GM21723 (cell line): ENCODE results near the gene CHN1.

Experiments used
- ATAC-seq: cut with Tn5 transposase; IDR thresholded peaks from one replicate; pipeline ENCODE4 v1.9.1; 2021; ENCODE audit warnings: mild to moderate bottlenecking, moderate library complexity; ENCODE audit not compliant: unreplicated experiment

CHN1 gene

DNA sequence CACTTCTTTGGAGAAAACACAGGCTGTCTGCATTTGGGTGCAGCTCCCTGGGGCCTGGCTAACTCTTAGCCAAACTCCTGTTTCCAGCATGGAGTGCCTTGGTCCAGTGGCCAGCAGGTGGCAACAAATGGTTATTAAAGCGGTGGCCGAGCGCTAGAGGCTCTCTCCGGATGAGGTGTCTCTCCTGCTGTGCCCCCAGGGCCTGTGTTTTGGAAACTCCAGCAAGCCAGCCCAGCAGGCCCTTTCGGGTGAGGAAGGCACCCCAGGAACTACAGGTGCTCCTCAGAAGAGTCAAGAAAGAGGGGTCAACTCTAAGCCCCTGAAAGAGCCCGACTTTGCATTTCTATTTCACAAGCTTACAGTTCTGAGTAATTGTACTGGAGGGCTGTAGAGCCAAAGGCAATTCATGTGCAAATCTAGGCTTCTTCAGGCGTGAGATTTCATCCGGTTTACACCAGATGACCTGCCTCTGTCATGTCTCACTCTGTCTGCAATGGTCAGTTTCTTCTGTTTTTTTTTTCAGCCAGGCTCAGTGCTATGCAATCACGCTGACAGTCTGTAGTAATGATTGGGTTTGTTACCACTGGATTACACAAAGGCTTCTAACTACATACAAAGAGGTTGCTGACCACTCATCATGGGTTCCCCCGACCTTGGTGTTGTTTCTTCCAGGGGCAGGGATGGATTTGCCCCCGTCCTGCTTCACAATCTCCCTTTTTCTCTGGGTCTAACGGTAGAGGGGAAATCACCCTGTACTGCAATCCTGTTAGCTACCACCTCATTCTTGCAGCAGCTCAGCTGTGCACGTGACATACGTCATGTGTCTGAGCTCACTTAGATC lies 233.3 kb downstream of the CHN1 start:
- ATAC-seq, result peak; percentile 73

DNA sequence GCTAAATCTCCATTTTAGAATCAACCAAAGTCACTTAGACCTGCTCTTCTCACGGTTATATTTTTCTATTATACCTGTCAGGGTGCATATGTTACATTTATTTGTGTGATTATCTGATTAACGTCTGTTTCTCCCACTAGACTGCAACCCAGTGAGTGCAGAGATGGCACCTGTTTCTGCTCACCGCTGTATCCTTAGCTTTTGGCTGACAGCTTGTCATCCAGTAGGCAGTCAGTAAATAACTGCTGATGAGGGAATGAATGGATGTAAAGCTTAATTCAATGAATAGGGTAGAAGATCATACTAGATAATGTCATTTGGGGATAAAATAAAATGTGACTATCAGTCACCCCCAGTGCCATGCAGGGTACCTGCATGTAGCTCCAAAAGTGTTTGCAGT lies 234.0 kb downstream of the CHN1 start:
- ATAC-seq, result no peak

DNA sequence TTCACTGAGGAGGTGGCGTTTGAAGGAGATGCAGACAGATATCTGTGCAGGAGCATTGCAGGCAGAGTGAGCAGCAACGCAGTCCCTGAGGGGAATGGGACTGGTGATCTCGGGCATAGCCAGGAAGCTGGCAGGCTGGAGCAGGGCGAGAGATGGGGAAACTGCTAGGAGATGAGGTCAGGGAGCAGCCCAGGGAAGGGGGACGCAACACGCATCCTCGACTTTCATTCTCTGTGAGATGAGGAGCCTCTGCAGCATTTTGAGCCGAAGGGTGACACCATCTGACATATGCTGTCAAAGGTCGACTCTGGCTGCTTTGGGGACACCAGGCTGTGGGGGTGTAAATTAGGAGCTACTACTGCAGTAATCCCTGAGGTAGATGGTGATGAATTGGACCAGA lies 236.6 kb downstream of the CHN1 start:
- ATAC-seq, result no peak

DNA sequence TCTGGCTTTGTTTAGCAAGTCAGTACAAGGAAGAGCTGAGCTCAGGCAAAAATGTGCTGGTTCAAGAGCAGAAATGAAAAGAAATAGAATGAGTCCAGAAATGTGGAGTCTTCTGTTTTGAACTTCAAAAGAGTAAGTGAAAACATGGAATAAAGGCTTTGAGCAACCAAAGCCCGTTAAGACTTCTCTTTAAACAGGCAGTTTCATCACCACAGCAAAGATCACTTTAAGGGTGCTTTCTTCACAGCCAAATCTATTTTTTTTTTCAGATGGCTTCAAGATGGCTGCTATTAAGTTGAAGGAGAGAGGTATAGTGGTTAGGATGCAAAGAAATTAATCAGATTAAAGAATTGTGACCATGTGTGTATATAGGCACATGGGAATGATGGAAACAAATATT lies 238.9 kb downstream of the CHN1 start:
- ATAC-seq, result no peak

DNA sequence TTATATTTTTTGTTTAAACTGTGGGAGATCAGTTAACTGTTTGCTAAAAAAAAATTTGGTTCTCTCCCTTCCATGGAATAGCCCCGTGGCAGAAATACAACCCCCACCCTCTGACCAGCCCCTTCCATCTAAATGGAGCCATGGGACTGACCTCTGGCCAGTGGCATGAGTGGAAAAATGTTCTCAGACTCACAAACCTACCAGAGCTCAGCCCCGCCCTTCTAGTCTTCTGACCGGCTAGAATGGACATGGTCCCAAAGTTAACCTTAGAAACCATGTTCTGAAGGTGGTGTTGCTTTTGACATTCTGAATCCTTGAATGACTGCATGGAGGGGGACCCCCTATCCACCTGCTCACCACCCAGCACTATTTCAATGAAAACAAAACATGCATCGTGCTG lies 239.6 kb downstream of the CHN1 start:
- ATAC-seq, result no peak

DNA sequence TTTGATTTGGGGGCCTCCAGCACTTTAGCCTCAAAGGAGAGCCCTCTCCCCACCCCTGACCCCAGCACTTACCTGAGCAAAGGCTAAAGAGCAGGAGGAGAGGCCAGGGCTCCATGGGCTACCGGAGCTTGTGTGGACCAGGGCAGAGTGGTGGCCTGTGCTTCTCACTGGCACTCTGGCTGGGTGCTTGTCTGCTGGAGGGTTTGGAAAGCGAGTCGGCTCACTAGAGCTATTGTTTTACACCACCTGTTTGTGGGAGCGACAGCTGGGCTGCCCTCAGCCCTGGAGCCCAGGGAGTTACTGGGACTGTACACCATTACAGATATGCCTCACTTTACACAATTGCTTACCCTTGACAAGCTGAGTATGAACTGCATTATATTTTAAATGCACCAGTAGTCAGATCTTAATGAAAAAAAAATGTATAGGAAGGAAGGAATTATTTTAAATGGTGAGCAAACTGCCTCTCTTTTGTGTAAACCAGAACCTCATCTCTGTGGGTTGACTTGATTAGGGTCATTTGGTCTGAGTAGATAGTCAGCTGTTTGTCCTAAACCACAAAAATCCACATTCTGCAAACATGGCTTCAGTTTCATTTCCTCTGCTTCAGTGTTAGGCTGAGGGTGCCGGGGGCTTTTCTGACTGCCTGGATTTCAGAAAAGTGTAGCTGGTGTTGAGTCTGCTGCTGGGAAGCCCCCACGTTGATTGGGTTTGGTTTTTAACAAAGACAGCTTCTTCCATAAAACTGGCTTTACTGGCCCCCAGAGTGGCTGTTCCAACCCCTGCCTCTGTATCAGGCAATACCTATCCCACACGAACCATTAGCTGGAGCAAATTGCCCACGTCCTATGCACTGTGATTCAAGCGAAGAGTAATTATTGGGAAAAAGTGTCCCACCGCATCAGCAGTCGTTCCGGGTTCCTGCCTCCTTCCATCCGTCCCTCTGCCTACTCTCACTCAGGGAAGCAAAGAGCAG lies 240.6 kb downstream of the CHN1 start, which contains the start of gene CHRNA1:
CHRNA1 (minus strand) TSS at position 193 of the 976 bp plus-strand sequence; CDS start at position 115, 78 bp downstream.
- no peak for ATAC-seq

DNA sequence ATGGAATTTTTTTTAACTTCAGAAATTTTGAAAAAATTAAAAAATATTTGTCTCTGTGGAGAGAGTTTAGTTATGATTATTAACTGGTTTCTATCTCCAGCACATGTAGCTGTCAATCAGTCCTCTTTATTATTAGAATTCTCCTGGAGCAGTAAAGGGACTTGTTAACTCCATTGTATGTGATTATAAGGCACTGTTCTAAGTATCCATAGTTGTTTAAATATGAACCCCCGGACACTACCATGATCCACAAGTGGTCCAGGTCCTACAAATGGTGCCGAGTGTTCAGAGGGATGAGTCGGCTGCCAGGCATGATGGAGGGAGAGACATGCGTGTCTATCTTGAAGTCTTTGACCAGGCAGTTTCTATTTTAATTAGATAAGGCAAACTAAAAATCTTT lies 241.4 kb downstream of the CHN1 start:
- no peak for ATAC-seq

DNA sequence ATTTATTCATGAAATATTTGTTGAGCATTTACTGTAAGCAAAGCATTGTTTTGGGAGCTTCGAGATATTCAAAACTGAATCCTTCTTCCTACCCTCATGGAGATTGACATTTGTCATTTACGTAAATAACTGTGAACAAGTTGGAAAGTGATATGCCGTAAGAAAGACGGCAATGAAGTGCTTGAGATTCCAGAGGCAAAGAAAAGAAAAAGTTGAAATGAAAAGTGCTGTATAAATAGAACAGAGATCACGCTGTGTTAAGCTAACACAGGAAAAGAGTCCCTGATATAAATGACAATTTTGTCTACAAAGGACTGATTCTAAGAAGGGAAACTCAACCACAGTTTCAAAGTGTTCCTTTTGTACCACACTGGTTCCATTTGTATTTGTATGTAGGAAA lies 242.7 kb downstream of the CHN1 start:
- ATAC-seq, result no peak

DNA sequence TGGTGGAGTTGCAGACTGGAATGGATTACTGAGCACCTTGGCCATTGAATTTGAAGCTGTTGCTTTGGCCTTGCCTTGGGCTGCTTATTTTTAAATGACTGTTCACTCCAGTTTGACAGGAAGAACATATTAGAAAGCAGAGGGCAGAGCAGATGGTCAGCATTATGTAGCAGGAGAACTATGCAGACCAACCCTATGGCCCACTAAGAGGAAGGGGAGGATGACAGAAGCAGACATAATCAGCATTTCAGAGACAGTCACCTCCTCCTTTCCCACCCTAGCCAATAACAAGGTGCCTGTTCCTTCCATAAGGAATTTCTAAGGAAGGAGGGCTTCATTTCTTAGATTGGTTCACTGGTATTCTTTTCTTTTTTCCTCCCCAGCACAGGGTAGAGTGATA lies 243.3 kb downstream of the CHN1 start:
- ATAC-seq, result no peak

DNA sequence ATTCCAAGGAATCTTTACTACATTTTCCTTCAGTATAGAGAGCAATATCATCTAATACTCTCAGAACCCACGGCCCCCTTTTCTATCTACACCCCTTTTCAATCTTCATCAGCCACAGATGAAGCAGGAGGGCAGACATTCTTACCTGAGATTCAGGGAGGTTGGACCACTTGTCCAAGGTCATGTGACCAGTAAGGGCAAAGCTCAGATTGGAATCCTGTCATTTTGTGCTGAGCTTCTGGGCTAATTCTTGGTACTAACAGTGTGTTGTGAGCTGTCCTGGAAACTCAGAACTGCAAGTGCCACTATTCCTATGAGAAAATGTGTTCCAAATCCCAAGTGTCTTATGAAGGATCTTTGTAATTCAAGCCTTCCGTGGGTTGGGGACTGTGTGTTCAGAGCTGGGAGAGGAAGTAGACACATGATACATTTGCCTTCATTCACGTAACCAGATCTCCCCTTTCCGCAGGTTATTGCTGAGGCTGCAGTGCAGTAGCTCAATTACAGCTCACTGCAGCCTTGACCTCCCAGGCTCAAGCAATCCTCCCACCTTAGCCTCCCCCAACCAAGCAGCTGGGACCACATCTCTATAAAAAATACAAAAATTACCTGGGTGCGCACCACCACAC lies 244.2 kb downstream of the CHN1 start:
- ATAC-seq, result no peak

DNA sequence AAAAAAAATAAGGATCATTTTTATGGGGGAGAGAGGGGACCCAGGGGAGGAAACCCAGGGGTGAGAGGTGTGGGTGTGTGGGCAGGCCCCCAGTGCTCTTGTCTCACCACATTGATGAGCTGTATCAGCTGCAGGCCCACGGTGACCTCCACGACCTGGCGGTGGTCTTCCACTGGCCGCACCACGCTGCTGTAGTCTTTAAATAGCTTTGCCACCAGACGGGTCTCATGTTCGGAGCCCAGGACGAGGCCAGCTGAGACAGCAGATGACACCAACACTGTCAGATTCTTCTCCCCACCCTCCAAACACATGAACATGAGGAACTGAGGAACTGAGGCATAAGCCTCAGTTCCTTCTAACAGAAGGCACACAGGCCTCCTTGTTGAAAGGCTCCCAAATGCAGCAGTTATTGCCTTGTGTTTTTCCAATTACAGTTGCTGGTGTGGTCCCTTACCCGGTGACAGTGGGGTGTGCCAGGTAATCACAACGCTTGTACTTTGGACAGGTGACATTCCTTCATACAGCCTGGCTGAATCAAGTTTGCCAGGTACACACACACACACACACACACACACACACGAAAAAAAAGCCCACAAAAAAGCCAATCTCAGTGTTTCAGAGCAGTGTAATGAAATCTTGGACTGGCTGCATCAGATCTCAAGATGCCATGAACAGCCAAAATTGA lies 245.7 kb downstream of the CHN1 start:
- no peak for ATAC-seq

DNA sequence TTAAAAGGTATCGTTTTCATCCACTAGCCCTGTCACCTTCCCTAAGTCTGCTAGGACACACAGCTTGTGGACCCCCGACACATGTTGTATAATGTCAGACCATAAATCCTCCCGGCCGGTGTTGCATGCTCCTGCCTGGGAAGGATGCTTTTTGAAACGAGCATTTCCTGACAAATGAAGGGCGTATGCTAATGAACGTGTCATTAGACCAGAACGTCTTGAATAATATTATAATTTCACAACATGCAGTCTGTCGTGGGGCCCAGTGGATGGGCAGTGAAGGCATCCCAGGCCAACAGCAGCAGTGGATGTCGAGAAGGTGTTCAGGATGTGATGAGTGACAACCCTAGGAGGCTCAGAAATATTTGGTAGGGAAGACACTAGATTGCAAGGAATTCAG lies 248.4 kb downstream of the CHN1 start:
- ATAC-seq, result no peak

DNA sequence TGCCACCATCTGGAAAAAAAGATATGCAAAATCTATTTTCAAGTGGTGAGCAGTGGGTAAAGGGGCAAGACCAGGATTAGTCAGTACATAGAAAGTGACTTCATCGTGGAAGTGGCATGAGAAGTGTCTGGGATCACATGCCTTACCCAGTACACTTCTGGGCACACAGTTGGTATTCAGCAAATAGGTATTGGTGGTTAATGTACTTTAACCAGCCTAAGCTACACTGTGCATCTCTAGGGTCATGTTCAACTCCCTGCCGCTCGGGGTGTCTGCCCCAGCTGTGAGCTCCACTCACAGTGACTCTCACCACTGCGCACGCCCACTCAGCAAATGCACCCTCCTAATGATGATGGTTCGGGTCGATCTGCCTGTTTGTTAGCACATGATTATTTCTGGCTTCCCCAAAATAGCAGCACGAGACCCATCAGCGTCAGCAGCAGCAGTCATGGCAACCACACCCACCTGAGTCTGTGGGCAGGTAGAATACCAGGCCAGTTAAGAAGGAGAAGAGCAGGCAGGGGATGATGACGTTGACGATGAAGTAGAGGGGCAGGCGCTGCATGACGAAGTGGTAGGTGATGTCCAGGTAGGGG lies 252.0 kb downstream of the CHN1 start:
- ATAC-seq, result no peak

DNA sequence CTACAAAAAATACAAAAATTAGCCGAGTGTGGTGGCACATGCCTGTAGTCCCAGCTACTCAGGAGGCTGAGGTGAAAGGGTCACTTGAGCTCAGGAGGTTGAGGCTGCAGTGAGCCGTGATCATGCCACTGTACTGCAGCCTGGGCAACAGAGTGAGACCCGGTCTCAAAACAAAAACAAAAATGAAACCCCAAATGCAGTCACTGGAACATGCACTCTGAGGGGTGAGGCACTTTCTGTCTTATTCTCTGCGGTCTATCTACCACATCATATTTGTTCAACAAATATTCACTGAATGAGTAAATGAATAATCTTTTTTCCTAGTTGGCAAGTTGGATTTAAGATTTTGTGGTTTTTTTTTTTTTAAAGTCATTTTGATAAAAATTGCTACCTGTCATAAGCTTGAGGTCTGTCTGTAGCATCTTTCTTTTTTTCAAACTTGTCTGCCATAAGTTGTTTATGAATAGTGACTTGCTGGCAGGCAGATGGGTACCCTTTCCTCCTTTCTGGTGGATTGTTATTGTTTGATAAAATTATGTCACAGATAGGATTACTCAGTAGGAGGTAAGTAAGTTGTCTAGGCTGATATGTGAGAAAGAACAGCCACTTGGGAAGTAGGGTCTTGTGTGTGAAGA lies 252.7 kb downstream of the CHN1 start:
- peak; percentile 85 for ATAC-seq

DNA sequence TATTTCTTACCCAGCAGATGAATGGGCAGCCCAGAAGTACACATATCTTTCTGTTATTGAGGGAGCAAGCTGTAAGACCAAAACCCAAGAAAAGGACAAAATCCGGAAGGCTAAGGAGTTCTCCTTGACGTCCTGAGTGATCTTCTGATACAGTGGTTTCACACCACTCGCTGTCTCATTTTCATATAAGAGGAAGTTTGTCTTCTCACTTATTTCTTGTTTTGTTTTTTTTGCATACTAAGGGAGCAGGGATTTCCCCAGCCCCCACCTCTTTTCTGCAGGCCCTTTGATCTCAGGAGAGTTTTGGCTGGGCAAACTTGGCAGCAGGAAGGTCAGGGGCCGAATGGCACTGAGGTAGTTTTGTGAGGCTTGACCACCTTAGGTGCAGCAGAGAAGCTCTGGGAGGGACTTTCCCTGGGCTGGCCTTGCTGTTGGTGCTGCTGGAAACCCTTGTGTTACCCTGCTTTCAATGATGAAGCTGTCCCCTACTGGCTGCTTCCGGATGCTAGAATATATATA lies 254.2 kb downstream of the CHN1 start:
- peak; percentile 55 for ATAC-seq

DNA sequence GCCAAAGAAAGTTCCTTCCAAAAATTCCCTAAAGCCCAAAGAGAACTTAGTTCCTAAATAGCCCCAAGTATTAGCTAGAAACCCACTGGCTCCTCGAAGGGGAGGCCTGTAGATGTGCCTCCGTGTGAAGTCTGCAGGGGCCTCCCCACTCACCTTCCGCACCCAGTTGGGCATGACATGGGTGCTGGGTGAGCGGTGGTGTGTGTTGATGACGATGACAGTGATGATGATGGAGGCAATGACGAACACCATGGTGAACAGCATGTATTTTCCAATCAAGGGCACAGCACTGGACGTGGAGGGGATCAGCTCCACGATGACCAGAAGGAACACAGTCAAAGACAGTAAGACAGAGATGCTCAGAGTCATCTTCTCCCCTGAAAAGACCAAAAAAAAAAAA lies 255.4 kb downstream of the CHN1 start:
- ATAC-seq, result no peak

DNA sequence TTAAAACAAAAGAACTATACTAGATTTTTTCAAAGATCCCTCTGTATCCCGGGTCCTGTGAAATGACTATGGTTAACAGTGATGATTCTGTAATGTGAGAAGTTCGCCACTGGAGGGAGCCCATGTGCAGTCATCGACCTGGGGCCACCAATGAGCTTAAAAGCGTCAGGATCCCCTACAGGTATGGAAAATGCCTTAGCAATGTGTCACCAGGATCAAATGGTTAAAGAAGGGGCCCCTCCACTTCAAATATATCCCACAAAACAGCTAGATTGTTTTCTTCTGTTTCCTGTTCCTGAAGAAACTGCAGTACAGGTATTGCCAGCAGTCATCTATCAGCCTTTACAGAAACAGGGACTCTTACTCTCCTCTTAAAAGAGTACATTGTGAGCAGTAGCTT lies 256.2 kb downstream of the CHN1 start:
- ATAC-seq, result no peak
